Neural cell (in vitro differentiated cells): ENCODE measurements around the gene SERINC4. TPM values are rescaled to one million over a fixed set of nuclear protein-coding genes. Genes with fewer than 3 reads are reported as not detected.

ENCODE experiments used
- H2AFZ ChIP-seq: fragments of 200-600, 300-800 bp; sonication (generic), shearing (Covaris generic); 2 replicates; pipeline ENCODE4 v1.6.0; 2014; ENCODE audit warnings: low read depth, mild to moderate bottlenecking, antibody characterized with exemption, low read length, moderate library complexity
- H3F3A ChIP-seq: fragments of 200-600 bp; shearing (Covaris generic); 2 replicates; pipeline ENCODE4 v1.6.1; 2016; ENCODE audit warnings: mild to moderate bottlenecking, moderate library complexity, mixed read lengths, antibody characterized with exemption, low read length; ENCODE audit not compliant: insufficient read depth, poor library complexity, severe bottlenecking
- H3K27ac ChIP-seq: fragments of 200-600, 300-800 bp; sonication (generic), shearing (Covaris generic); 2 replicates; pipeline ENCODE4 v1.5.1; 2014; ENCODE audit warnings: mild to moderate bottlenecking, low read length, moderate library complexity
- H3K27me3 ChIP-seq: fragments of 300-800, 200-600 bp; sonication (generic), shearing (Covaris generic); 2 replicates; pipeline ENCODE4 v1.6.0; 2014; ENCODE audit warnings: mild to moderate bottlenecking, low read depth, low read length, moderate library complexity; ENCODE audit not compliant: insufficient read depth
- H3K36me3 ChIP-seq: fragments of 300-800, 200-600 bp; sonication (generic), shearing (Covaris generic); 2 replicates; pipeline ENCODE4 v1.5.1; 2014; ENCODE audit warnings: mild to moderate bottlenecking, antibody characterized with exemption, low read length, moderate library complexity; ENCODE audit not compliant: insufficient read depth
- H3K4me2 ChIP-seq: fragments of 300-800, 200-600 bp; sonication (generic), shearing (Covaris generic); 2 replicates; pipeline ENCODE4 v1.6.0; 2014; ENCODE audit warnings: mild to moderate bottlenecking, low read length
- H3K4me3 ChIP-seq: fragments of 300-800, 200-600 bp; sonication (generic), shearing (Covaris generic); 2 replicates; pipeline ENCODE4 v1.5.1; 2014; ENCODE audit warnings: mild to moderate bottlenecking, low read length, moderate library complexity
- H3K79me2 ChIP-seq: fragments of 200-600 bp; shearing (Covaris generic); replicated peaks from 2 replicates; pipeline ENCODE4 v1.6.0; 2014; ENCODE audit warnings: mild to moderate bottlenecking, low read length, moderate library complexity; ENCODE audit not compliant: insufficient read depth
- H3K9ac ChIP-seq: fragments of 300-800, 200-600 bp; sonication (generic), shearing (Covaris generic); 2 replicates; pipeline ENCODE4 v1.6.1; 2016; ENCODE audit warnings: mild to moderate bottlenecking, low read length, mixed read lengths
- H3K9me2 ChIP-seq: fragments of 200-600 bp; shearing (Covaris generic); 2 replicates; pipeline ENCODE4 v1.6.1; 2016; ENCODE audit warnings: mild to moderate bottlenecking, low read length, mixed read lengths; ENCODE audit not compliant: insufficient read depth
- H3K9me3 ChIP-seq: fragments of 200-600, 300-800 bp; sonication (generic), shearing (Covaris generic); 2 replicates; pipeline ENCODE4 v1.6.1; 2016; ENCODE audit warnings: mild to moderate bottlenecking, mixed run types, low read length, moderate library complexity, mixed read lengths
- H4K20me1 ChIP-seq: fragments of 200-600 bp; shearing (Covaris generic); 2 replicates; pipeline ENCODE4 v1.6.1; 2016; ENCODE audit warnings: mild to moderate bottlenecking, mixed run types; ENCODE audit not compliant: insufficient read depth
- CTCF ChIP-seq: fragments of 450-650 bp; IDR thresholded peaks from 2 replicates; pipeline ENCODE4 v1.5.1; 2014; ENCODE audit warnings: antibody characterized with exemption, mild to moderate bottlenecking, moderate library complexity; ENCODE audit not compliant: poor library complexity, severe bottlenecking
- EP300 ChIP-seq: fragments of 450-650 bp; conservative IDR thresholded peaks from 2 replicates; pipeline ENCODE4 v1.6.1; 2014; ENCODE audit warnings: antibody characterized with exemption, mild to moderate bottlenecking, moderate library complexity; ENCODE audit not compliant: poor library complexity, severe bottlenecking
- EZH2 ChIP-seq: fragments of 200-600, 300-800 bp; shearing (Covaris generic), sonication (generic); IDR thresholded peaks from 2 replicates; pipeline ENCODE4 v1.6.1; 2014; ENCODE audit warnings: antibody characterized with exemption, low read length, borderline replicate concordance, mild to moderate bottlenecking; ENCODE audit not compliant: insufficient read depth, poor library complexity, severe bottlenecking
- MXI1 ChIP-seq: fragments of 450-650 bp; conservative IDR thresholded peaks from 2 replicates; pipeline ENCODE4 v1.6.1; 2014; ENCODE audit warnings: antibody characterized with exemption, mild to moderate bottlenecking; ENCODE audit not compliant: poor library complexity, severe bottlenecking
- POLR2AphosphoS5 ChIP-seq: IDR thresholded peaks from 2 replicates; pipeline ENCODE4 v1.6.1; 2012
- RAD21 ChIP-seq: fragments of 450-650 bp; conservative IDR thresholded peaks from 2 replicates; pipeline ENCODE4 v1.6.1; 2014; ENCODE audit warnings: antibody characterized with exemption, mild to moderate bottlenecking, moderate library complexity
- REST ChIP-seq: IDR thresholded peaks from 2 replicates; pipeline ENCODE4 v1.6.1; 2012; ENCODE audit warnings: borderline replicate concordance
- SMC3 ChIP-seq: fragments of 450-650 bp; conservative IDR thresholded peaks from 2 replicates; pipeline ENCODE4 v1.6.1; 2014; ENCODE audit warnings: antibody characterized with exemption, mild to moderate bottlenecking, moderate library complexity; ENCODE audit not compliant: poor library complexity
- TAF1 ChIP-seq: IDR thresholded peaks from 2 replicates; pipeline ENCODE4 v1.6.1; 2012; ENCODE audit warnings: low read depth
- polyA plus RNA-seq: library from polyadenylated mRNA; depleted of rRNA; stranded (reverse); fragments of >200 nt; gene quantifications from 2 replicates; pipeline ENCODE4 v1.2.3, GENCODE V29; 2014

Gene SERINC4
- polyA plus RNA-seq, 1 donor from 2014 or later, result 0.47 TPM

DNA sequence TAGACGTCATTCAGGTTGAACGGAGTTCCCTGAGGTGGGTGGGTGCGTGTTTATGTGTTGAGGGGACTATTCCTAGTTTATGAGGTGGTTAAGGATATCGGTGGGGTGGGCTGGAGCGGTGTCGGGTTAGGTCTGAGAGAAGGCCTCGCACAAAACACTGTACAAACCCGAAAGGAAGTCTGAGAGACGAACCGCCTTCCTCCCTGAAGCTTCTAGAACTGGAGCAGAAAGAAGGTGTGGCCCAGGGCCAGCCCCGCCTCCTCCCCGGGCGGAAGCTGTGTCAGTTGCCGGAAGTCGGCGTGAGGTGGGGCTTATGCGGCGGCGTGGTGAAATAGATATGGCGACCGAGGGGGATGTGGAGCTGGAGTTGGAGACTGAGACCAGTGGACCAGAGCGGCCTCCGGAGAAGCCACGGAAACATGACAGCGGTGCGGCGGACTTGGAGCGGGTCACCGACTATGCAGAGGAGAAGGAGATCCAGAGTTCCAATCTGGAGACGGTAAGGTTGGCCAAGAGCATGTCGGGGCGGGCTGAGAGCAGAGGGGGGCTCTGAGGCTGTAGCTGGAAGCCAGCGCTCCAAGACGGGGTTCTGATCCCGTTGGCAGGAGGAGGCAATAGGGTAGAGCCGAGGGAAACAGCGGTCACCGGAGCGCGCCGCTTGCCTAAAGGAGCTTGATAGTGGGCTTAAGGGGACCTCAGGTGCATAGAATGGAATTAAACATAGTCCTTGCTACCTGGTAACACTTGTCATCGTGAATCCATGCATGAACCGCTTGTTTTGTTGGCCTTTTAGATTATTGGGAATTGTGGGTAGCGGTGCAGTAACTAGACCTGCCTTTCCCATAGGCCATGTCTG is 494 bp upstream of the SERINC4 start, which contains the start of gene HYPK:
Gene HYPK, plus strand, starts transcription at position 314 of the 856 bp plus-strand sequence. Its CDS starts 24 bp downstream, at position 338.
- TF ChIP-seq SMC3, result no peak
- peak; percentile 94 for TF ChIP-seq POLR2AphosphoS5
- TF ChIP-seq CTCF, result no peak
- peak; percentile 83 for TF ChIP-seq REST
- TF ChIP-seq MXI1, result peak; percentile 95
- peak; percentile 21 for TF ChIP-seq EP300
- peak; percentile 84 for TF ChIP-seq TAF1
- TF ChIP-seq RAD21, result peak; percentile 25
- no peak for TF ChIP-seq EZH2
- Histone ChIP-seq H3K27ac (peak within 1 kb of the TSS; percentile 82), H4K20me1 (no peaks in the 10 kb centered on the region), H3K27me3 (no peaks in the 10 kb centered on the region), H3K4me3 (peak within 1 kb of the TSS; percentile 84), H3K79me2 (peaks cover 8% of the 10 kb centered on the region), H3K4me2 (peak within 1 kb of the TSS; percentile 70), H3F3A (no peaks in the 10 kb centered on the region), H2AFZ (peak within 1 kb of the TSS; percentile 90), H3K36me3 (peaks cover 2% of the 10 kb centered on the region), H3K9ac (peak within 1 kb of the TSS; percentile 78), H3K9me2 (no peaks in the 10 kb centered on the region), H3K9me3 (no peaks in the 10 kb centered on the region)

DNA sequence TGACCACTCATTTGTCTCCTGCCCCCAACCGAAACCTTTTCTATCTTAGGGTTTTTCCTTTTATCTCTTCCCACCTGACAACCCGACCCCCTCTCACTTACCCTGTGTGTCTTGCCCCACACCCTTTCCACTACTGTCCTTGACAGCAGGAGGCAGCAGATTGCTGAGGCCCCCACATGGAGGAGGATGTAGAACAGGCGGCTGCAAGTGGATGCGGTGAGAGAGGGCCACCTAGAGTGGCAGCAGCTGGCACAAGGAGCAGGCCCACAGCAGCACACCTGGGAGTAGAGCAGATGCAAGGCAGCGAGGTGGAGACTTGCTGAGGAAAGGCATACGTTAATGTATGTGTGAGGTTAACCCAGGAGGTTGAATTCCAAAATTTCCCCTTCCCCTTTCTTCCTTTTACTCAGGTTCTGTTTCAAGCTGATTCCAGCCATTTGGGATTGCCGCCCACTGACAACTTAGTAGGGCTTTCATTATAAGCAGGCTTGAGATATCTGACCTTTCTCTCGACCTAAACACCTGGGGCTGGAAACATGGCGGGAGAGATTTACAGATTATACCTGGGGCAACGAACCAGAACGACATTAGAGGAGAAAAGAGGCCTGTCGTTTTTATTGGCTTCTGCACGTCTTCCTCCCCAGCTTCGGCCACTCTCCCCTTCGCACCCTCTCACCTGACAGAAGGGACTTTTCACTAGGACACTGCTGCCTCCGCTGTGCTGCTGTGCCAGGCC is 643 bp downstream of the SERINC4 start:
- Histone ChIP-seq H3K27ac (peak overlapping the region; percentile 82), H3K4me2 (no peak overlapping the region), H3K9ac (no peak overlapping the region), H3K4me3 (no peak overlapping the region), H3F3A (no peaks in the 10 kb centered on the region), H2AFZ (no peak overlapping the region), H3K27me3 (no peaks in the 10 kb centered on the region), H3K9me2 (no peaks in the 10 kb centered on the region), H3K79me2 (peaks cover 8% of the 10 kb centered on the region), H3K36me3 (peaks cover 7% of the 10 kb centered on the region), H4K20me1 (no peaks in the 10 kb centered on the region), H3K9me3 (no peaks in the 10 kb centered on the region)
- TF ChIP-seq CTCF (no peak), REST (no peak), EZH2 (no peak), RAD21 (no peak), MXI1 (no peak), SMC3 (no peak), POLR2AphosphoS5 (no peak), EP300 (no peak), TAF1 (no peak)
